OCI-LY7 (cell line): Measurements from ENCODE around the gene LRRC10. TPM values are rescaled to one million over a fixed set of nuclear protein-coding genes. Genes with fewer than 3 reads are reported as not detected.

Experiments
- BruUV-seq: library from RNA; stranded (reverse); fragments of 400-500 nt; replicated peaks from 2 replicates; lab custom pipeline; 2021; lab: Mats Ljungman, UMichigan
- CTCF ChIA-PET: fragments of 300-600 bp; sonication (Branson Sonifier 250); formaldehyde crosslinking; loops from one replicate; lab custom pipeline; 2022; ENCODE audit warnings: antibody characterized with exemption; ENCODE audit not compliant: unreplicated experiment; lab: Charles Lee
- POLR2A ChIA-PET: fragments of 300-600 bp; sonication (Branson Sonifier 250); formaldehyde crosslinking; loops from one replicate; lab custom pipeline; 2022; ENCODE audit warnings: antibody characterized with exemption; lab: Charles Lee
- DNase-seq: peaks from one replicate; pipeline ENCODE4 v3.0.0-alpha.2; 2015; ENCODE audit warnings: low spot score
- H2AFZ ChIP-seq: fragments of 200-600 bp; sonication (generic), shearing (Covaris generic); 2 replicates; pipeline ENCODE4 v1.6.1; 2014; ENCODE audit warnings: mild to moderate bottlenecking, antibody characterized with exemption, low read length, moderate library complexity
- H3K27ac ChIP-seq: fragments of 200-600 bp; sonication (generic); 2 replicates; pipeline ENCODE4 v1.5.1; 2014; ENCODE audit warnings: mixed run types, low read depth, mild to moderate bottlenecking, moderate library complexity, low read length, inconsistent platforms; ENCODE audit not compliant: poor library complexity, severe bottlenecking
- H3K36me3 ChIP-seq: fragments of 200-600 bp; sonication (generic); 2 replicates; pipeline ENCODE4 v1.6.1; 2014; ENCODE audit warnings: mild to moderate bottlenecking, antibody characterized with exemption, low read length, moderate library complexity, mixed read lengths; ENCODE audit not compliant: insufficient read depth
- H3K4me1 ChIP-seq: fragments of 200-600 bp; sonication (generic); 2 replicates; pipeline ENCODE4 v1.5.1; 2014; ENCODE audit warnings: mild to moderate bottlenecking, low read length; ENCODE audit not compliant: insufficient read depth, poor library complexity, severe bottlenecking
- H3K4me2 ChIP-seq: fragments of 200-600 bp; sonication (generic); 2 replicates; pipeline ENCODE4 v1.6.1; 2014; ENCODE audit warnings: mild to moderate bottlenecking, low read length
- H3K4me3 ChIP-seq: fragments of 200-600 bp; sonication (generic); 2 replicates; pipeline ENCODE4 v1.5.1; 2014; ENCODE audit warnings: mild to moderate bottlenecking, low read depth, low read length; ENCODE audit not compliant: poor library complexity, severe bottlenecking
- H3K79me2 ChIP-seq: fragments of 200-600 bp; sonication (generic); 2 replicates; pipeline ENCODE4 v1.6.1; 2016; ENCODE audit warnings: low read depth, mild to moderate bottlenecking, low read length, moderate library complexity, mixed read lengths; ENCODE audit not compliant: insufficient read depth
- H3K9me2 ChIP-seq: fragments of 200-600 bp; sonication (generic); 2 replicates; pipeline ENCODE4 v1.6.1; 2016; ENCODE audit warnings: mild to moderate bottlenecking, low read length, mixed read lengths; ENCODE audit not compliant: insufficient read depth
- H3K9me3 ChIP-seq: fragments of 200-600 bp; sonication (generic); 2 replicates; pipeline ENCODE4 v1.6.1; 2014; ENCODE audit warnings: mild to moderate bottlenecking, mixed run types, low read length, mixed read lengths
- H4K20me1 ChIP-seq: fragments of 200-600 bp; sonication (generic); 2 replicates; pipeline ENCODE4 v1.6.1; 2014; ENCODE audit warnings: mild to moderate bottlenecking, antibody characterized with exemption, low read length, moderate library complexity, mixed read lengths; ENCODE audit not compliant: insufficient read depth
- EZH2phosphoT487 ChIP-seq: fragments of 200-600 bp; sonication (generic); IDR thresholded peaks from 2 replicates; pipeline ENCODE4 v1.6.1; 2018; ENCODE audit warnings: low read depth, borderline replicate concordance, mild to moderate bottlenecking, mixed run types, antibody characterized with exemption, low read length, moderate library complexity, mixed read lengths
- intact Hi-C: fragments of 100-400 bp; cut with micrococcal nuclease; formaldehyde crosslinking; loops from one replicate; pipeline ENCODE4 v1.10.0; 2022; ENCODE audit not compliant: unreplicated experiment
- total RNA-seq, 2 experiments: library from RNA; depleted of rRNA in 1 of 2; stranded (reverse); fragments of >200 nt in 1 of 2; shearing (Covaris generic) in 1 of 2; gene quantifications; 2 replicates each; pipeline ENCODE4 v1.2.3, GENCODE V29; 2014 to 2022
- TF ChIP-seq, protein P1 (sequence below): fragments of 200-600 bp; sonication (generic); conservative IDR thresholded peaks from 2 replicates; pipeline ENCODE4 v1.5.1; 2014; ENCODE audit warnings: mild to moderate bottlenecking, antibody characterized with exemption, low read length, moderate library complexity, mixed read lengths

LRRC10 gene
- total RNA-seq, 2 experiments from 2014 or later, result not detected

DNA sequence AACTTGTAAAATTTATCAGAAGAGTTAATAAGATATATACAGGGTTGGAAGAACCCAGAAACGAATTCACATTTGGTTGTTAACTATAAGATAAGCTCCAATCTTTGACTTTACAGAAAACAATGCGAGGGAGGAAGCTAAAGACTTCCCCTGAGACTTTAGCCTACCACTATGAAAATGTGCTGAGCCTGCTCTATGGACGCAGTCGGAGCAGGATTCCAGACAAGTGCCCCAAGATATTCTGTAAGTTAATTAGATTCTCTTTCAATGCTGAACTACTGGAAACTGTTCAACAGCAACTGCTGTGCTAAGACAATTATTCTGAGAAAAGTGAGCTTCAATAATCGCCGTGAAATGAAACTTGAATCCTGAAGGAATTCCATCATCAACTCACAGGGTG lies 8.3 kb upstream of the LRRC10 start:
- Histone ChIP-seq H3K27ac (no peak overlapping the region), H3K79me2 (no peaks in the 10 kb centered on the region), H3K4me3 (no peak overlapping the region), H4K20me1 (no peaks in the 10 kb centered on the region), H3K9me3 (no peaks in the 10 kb centered on the region), H3K4me1 (no peaks in the 10 kb centered on the region), H3K9me2 (no peaks in the 10 kb centered on the region), H2AFZ (no peak overlapping the region), H3K4me2 (no peak overlapping the region), H3K36me3 (no peaks in the 10 kb centered on the region)
- intact Hi-C loops, result no loop called here
- no peak for DNase-seq
- ChIA-PET POLR2A (interaction anchor here (0.6 to 1.3 kb wide), 6 partner anchors 33 to 327 kb away, joined by 3 to 4 read pairs (median 4); no protein-coding TSS in a partner anchor), CTCF (no interaction called here)
- no peak for TF ChIP-seq EZH2phosphoT487
- TF ChIP-seq, protein P1, sequence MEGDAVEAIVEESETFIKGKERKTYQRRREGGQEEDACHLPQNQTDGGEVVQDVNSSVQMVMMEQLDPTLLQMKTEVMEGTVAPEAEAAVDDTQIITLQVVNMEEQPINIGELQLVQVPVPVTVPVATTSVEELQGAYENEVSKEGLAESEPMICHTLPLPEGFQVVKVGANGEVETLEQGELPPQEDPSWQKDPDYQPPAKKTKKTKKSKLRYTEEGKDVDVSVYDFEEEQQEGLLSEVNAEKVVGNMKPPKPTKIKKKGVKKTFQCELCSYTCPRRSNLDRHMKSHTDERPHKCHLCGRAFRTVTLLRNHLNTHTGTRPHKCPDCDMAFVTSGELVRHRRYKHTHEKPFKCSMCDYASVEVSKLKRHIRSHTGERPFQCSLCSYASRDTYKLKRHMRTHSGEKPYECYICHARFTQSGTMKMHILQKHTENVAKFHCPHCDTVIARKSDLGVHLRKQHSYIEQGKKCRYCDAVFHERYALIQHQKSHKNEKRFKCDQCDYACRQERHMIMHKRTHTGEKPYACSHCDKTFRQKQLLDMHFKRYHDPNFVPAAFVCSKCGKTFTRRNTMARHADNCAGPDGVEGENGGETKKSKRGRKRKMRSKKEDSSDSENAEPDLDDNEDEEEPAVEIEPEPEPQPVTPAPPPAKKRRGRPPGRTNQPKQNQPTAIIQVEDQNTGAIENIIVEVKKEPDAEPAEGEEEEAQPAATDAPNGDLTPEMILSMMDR, result no peak
- BruUV-seq, result no TSS peak

DNA sequence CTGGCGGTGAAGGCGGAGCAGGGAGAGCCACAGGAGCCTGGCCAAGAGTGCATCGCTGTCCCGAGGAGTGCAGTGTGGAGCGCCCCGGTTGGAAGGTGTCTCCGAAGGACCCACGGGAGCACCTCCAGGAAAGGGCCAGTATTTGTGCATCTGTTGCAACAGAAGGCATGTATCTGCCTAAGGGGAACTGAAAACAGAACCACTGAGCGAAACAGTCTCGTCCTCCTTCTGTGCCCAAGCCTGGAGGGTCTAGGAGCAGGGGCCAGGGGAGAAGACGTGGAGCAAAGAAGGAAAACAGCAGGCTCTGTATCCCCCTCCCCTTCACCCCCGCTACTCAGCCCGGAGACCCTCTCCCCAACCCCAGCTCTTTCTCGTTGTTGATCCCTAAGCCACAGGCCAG lies 5.3 kb upstream of the LRRC10 start:
- no peak overlapping the region for H3K27ac ChIP-seq
- H3K9me2 ChIP-seq, result no peaks in the 10 kb centered on the region
- no peaks in the 10 kb centered on the region for H3K4me1 ChIP-seq
- DNase-seq, result no peak
- intact Hi-C loops, result no loop called here
- CTCF ChIA-PET, result no interaction called here
- H3K79me2 ChIP-seq, result no peaks in the 10 kb centered on the region
- no peaks in the 10 kb centered on the region for H3K9me3 ChIP-seq
- no TSS peak for BruUV-seq
- H4K20me1 ChIP-seq, result no peaks in the 10 kb centered on the region
- POLR2A ChIA-PET, result interaction anchor here (0.6 kb wide), 1 partner anchor 453 kb away, joined by 3 read pairs; no protein-coding TSS in a partner anchor
- H3K4me3 ChIP-seq, result no peak overlapping the region
- no peak overlapping the region for H2AFZ ChIP-seq
- H3K36me3 ChIP-seq, result no peaks in the 10 kb centered on the region
- H3K4me2 ChIP-seq, result no peak overlapping the region
- TF ChIP-seq, protein P1, result no peak
- TF ChIP-seq EZH2phosphoT487, result no peak

GRCh38 chr12:69613351-69613750 lies 2.6 kb upstream of the LRRC10 start:
- H3K27ac ChIP-seq, result no peak overlapping the region
- H4K20me1 ChIP-seq, result no peaks in the 10 kb centered on the region
- no peaks in the 10 kb centered on the region for H3K79me2 ChIP-seq
- POLR2A ChIA-PET, result interaction anchor here (0.5 kb wide), 1 partner anchor 459 kb away, joined by 3 read pairs; no protein-coding TSS in a partner anchor
- H3K36me3 ChIP-seq, result no peaks in the 10 kb centered on the region
- BruUV-seq, result no TSS peak
- no peaks in the 10 kb centered on the region for H3K9me2 ChIP-seq
- H3K9me3 ChIP-seq, result no peaks in the 10 kb centered on the region
- intact Hi-C loops, result no loop called here
- DNase-seq, result no peak
- H3K4me2 ChIP-seq, result no peak overlapping the region
- CTCF ChIA-PET, result no interaction called here
- H3K4me3 ChIP-seq, result no peak overlapping the region
- TF ChIP-seq EZH2phosphoT487, result no peak
- TF ChIP-seq, protein P1, result no peak
- H2AFZ ChIP-seq, result no peak overlapping the region
- H3K4me1 ChIP-seq, result no peaks in the 10 kb centered on the region
